Peyer's patch (tissue), 4 donors: Measurements from ENCODE around the gene TMEM204. TPM values are rescaled to one million over a fixed set of nuclear protein-coding genes. Genes with fewer than 3 reads are reported as not detected.

ENCODE experiments used
- DNase-seq, 3 donors: peaks; one replicate each; pipeline ENCODE4 v3.0.0-alpha.2; 2017 to 2019
- H3K27ac ChIP-seq, 4 donors: fragments of 200-600 bp; sonication (generic); one replicate each; pipeline ENCODE4 v1.5.1; 2016 to 2019
- H3K27me3 ChIP-seq, 2 donors: fragments of 200-600 bp; sonication (generic); one replicate each; pipeline ENCODE4 v1.5.1; 2019
- H3K36me3 ChIP-seq, 3 donors: fragments of 200-600 bp; sonication (generic); one replicate each; pipeline ENCODE4 v1.5.1; 2016 to 2019
- H3K4me1 ChIP-seq, 4 donors: fragments of 200-600 bp; sonication (generic); one replicate each; pipeline ENCODE4 v1.5.1; 2016 to 2019
- H3K4me3 ChIP-seq, 4 donors: fragments of 200-600 bp; sonication (generic); 1 replicate in 3 of 4; 2 replicates in 1 of 4; pipeline ENCODE4 v1.5.1; 2016 to 2019; ENCODE audit warnings: mild to moderate bottlenecking in 1 of 4
- H3K9me3 ChIP-seq, 4 donors: fragments of 200-600 bp; sonication (generic); one replicate each; pipeline ENCODE4 v1.5.1; 2016 to 2019; ENCODE audit warnings: mild to moderate bottlenecking in 1 of 4
- POLR2A ChIP-seq, 2 donors: fragments of 450-650 bp; IDR thresholded peaks; one replicate each; pipeline ENCODE4 v1.5.1; 2017; ENCODE audit warnings: antibody characterized with exemption in 2 of 2, mild to moderate bottlenecking in 2 of 2, moderate library complexity in 2 of 2
- total RNA-seq, 4 donors: library from RNA; depleted of rRNA; stranded (reverse); fragments of >200 nt; gene quantifications; one replicate each; pipeline ENCODE4 v1.1.0, GENCODE V29; 2016
- TF ChIP-seq, protein P1 (sequence below), 6 experiments: fragments of 450-650 bp in 4 of 6; fragments of 200-600 bp in 2 of 6; sonication (generic) in 1 of 6; IDR thresholded peaks; one replicate each; pipeline ENCODE4 v1.5.1; 2017 to 2019; ENCODE audit warnings: antibody characterized with exemption in 6 of 6, mild to moderate bottlenecking in 3 of 6, moderate library complexity in 1 of 6

TMEM204 gene
- total RNA-seq, 4 donors from 2014 or later = 7.4 to 42.1 (median 11.6) TPM

DNA sequence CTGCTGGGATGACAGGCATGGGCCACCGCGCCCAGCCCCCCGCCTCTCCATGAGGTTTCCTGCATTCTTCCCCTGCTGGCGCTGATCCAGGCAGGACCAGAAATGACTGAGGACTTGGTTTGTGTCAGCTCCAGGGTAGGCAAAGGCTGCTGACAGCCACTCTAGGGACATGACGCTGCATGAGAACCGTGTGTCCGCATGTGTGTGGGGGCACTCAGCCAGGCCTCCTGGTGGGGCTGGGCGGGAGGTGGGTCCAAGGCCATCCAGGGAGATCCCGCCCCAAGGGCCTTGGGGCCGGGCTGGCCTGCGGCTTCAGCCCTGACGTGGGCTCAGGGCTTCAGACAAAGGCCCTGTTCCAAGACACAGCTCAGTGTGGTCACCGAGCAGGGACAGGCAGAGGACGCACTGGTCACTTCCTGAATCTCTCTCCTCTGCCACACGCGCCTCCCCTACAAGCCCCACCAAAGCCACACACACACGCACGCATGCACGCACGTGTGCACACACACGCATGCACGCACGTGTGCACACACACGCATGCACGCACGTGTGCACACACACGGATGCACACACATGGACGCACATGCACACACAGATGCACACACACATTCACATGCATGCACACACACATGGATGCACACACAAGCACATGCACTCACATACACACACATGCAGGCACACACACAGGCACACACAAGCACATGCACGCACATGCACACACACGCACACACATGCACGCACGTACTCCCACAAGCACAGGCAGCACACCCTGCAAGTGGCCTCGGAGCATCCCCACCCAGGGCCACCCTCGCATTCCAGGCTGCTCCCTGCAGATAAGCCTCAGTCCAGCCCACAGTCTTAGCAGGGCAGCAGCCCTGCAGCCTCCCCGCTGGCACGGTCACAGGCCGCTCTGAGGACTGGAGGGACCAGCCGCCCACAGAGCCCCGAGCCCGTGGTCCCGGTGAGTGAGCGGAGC is 5.3 kb upstream of the TMEM204 start:
- Histone ChIP-seq H3K9me3 (no peaks in the 10 kb centered on the region), H3K27me3 (no peaks in the 10 kb centered on the region), H3K27ac (no peak overlapping the region), H3K4me3 (no peak overlapping the region), H3K36me3 (no peaks in the 10 kb centered on the region), H3K4me1 (peaks cover 0 to 24% (median 0%) of the 10 kb centered on the region in 4 donors)
- DNase-seq = no peak
- no peak for TF ChIP-seq POLR2A (IDR thresholded peaks at IDR 0.05)
- TF ChIP-seq, protein P1, sequence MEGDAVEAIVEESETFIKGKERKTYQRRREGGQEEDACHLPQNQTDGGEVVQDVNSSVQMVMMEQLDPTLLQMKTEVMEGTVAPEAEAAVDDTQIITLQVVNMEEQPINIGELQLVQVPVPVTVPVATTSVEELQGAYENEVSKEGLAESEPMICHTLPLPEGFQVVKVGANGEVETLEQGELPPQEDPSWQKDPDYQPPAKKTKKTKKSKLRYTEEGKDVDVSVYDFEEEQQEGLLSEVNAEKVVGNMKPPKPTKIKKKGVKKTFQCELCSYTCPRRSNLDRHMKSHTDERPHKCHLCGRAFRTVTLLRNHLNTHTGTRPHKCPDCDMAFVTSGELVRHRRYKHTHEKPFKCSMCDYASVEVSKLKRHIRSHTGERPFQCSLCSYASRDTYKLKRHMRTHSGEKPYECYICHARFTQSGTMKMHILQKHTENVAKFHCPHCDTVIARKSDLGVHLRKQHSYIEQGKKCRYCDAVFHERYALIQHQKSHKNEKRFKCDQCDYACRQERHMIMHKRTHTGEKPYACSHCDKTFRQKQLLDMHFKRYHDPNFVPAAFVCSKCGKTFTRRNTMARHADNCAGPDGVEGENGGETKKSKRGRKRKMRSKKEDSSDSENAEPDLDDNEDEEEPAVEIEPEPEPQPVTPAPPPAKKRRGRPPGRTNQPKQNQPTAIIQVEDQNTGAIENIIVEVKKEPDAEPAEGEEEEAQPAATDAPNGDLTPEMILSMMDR (IDR thresholded peaks at IDR 0.05) = no peak

DNA sequence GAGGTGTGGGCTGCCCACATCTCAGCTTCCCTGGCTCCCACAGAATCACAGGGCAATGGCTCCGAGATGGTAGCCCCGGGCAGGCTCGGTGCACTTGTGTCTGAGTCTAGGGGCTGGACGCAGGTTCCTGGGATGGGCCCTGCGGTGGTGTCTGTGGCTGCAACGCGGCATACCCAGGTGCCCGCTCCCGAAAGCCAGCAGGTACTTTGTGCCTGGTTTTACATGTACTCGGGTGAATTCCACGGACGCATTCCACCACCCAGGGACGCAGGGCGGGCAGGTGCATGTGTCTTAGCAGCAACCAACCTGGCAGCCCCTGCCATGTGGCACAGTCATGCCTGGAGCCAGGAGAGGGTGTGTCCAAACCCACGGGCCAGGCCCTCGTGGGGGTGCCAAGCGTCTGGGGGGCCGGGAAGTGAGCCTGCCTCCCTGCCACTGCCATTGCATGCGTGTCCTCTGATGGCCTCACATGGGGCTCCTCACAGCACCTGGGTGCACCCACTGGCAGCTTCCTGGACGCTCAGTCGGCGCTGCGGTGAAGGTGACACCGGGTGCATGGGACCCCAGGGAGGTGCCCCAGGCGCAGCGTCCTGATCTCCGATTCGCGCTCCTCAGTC is 4.4 kb upstream of the TMEM204 start:
- H3K27me3 ChIP-seq = no peaks in the 10 kb centered on the region
- no peaks in the 10 kb centered on the region for H3K9me3 ChIP-seq
- peaks cover 0 to 25% (median 0%) of the 10 kb centered on the region in 4 donors for H3K4me1 ChIP-seq
- H3K4me3 ChIP-seq = no peak overlapping the region
- no peaks in the 10 kb centered on the region for H3K36me3 ChIP-seq
- no peak overlapping the region for H3K27ac ChIP-seq
- no peak for TF ChIP-seq POLR2A (IDR thresholded peaks at IDR 0.05)
- TF ChIP-seq, protein P1 (IDR thresholded peaks at IDR 0.05) = no peak
- no peak for DNase-seq

DNA sequence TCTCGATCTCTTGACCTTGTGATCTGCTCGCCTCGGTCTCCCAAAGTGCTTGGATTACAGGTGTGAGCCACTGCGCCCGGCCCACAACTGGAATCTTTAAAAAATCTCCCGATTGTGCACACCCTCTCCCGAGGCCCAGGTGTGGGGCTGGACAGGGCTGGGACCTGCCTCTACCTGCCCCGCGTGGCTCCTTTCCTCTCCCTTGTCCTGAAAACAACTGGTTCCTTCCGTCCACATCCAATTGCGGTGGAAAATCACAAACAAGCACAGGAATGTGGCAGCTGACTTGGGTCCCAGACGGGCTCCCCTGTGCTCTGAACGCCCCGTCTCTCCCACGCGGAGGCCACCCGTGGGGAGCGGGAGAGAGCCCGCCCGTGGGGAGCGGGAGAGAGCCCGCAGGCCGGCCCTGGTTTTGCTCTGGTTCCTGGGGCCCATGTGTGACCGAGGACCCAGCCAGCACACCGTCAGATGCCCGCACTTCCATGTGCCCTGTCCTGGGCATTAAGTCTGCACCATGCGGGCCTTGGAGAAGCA is 3.0 kb upstream of the TMEM204 start:
- Histone ChIP-seq H3K4me3 (no peak overlapping the region), H3K27ac (peak overlapping the region; percentile 27 to 95 (median 89)), H3K36me3 (no peaks in the 10 kb centered on the region), H3K4me1 (peaks cover 0 to 25% (median 6%) of the 10 kb centered on the region in 4 donors), H3K9me3 (no peaks in the 10 kb centered on the region), H3K27me3 (no peaks in the 10 kb centered on the region)
- DNase-seq = no peak
- TF ChIP-seq, protein P1 (IDR thresholded peaks at IDR 0.05) = no peak
- TF ChIP-seq POLR2A (IDR thresholded peaks at IDR 0.05) = no peak

DNA sequence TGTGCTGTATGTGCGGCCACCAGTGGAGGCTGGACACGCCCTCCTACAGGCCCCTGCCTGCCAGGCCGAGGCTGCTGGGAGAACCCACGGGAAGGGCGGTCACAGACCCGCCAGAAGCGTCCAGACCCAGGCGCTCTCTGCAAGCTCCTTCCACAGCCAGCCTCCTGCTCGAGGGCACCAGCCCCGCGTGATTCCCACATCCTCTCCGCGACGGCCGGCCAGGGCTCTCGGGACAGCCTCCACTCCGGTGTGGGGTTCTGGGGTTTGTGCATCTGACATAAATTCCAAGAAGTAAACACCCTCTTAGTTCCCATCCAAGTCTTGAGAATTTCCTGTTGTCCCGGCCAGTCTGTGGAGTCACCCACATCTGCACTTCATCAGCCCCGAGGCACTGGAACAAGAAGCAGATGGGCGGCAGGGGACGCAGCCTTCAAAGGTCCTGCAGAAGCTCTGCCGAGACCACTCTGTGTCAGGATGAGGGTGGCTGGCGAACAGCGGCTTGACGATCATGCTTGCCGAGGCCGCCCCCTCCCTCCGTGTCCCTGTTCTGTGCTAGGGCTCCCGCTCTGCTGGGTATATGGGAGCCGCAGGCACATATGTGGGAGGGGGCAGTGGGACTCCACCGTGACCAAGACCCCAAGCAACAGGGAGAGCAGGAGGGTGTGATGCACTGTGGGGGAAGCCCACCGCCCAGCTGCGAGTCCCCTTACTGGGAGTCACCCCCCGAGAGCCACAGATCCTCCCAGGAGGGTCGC is 2.4 kb upstream of the TMEM204 start:
- TF ChIP-seq POLR2A (IDR thresholded peaks at IDR 0.05) = no peak
- TF ChIP-seq, protein P1 (IDR thresholded peaks at IDR 0.05) = no peak
- peak overlapping the region in 2 of 4 donors; percentile 2 to 27 for H3K4me3 ChIP-seq

DNA sequence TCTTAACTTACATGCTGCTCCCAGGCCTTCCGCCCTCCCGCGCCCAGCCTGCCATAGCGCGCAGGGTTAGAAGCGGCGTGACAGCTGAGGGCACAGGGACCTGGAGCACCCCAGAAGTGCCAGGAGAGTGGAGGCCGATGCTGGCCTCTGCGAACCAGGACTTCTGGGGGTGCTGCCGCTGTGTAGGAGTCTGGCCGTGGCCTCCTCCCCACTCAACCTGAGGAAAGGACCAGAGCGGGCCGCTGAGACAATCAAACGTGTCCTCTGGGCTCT is 1.9 kb upstream of the TMEM204 start:
- H3K27ac ChIP-seq = peak overlapping the region; percentile 80 to 95 (median 89)
- H3K36me3 ChIP-seq = peaks cover 0 to 8% (median 0%) of the 10 kb centered on the region in 3 donors
- no peak for DNase-seq
- H3K9me3 ChIP-seq = no peaks in the 10 kb centered on the region
- H3K27me3 ChIP-seq = no peaks in the 10 kb centered on the region
- TF ChIP-seq, protein P1 (IDR thresholded peaks at IDR 0.05) = no peak
- TF ChIP-seq POLR2A (IDR thresholded peaks at IDR 0.05) = no peak
- H3K4me3 ChIP-seq = peak overlapping the region in 2 of 4 donors; percentile 2 to 27
- H3K4me1 ChIP-seq = peaks cover 0 to 31% (median 11%) of the 10 kb centered on the region in 4 donors

More for the DNA sequence above, 2.4 kb upstream of the TMEM204 start:
- DNase-seq = no peak
- no peaks in the 10 kb centered on the region for H3K27me3 ChIP-seq
- H3K27ac ChIP-seq = peak overlapping the region; percentile 80 to 95 (median 89)
- H3K36me3 ChIP-seq = peaks cover 0 to 3% (median 0%) of the 10 kb centered on the region in 3 donors
- no peaks in the 10 kb centered on the region for H3K9me3 ChIP-seq
- peaks cover 0 to 27% (median 9%) of the 10 kb centered on the region in 4 donors for H3K4me1 ChIP-seq
